Non-pigmented ciliary epithelial cell (primary cell): ENCODE data around the gene RGL4.
"Not testable (repeated sequence)": the region's sequence is repeated elsewhere in the genome, so short reads cannot be mapped to it uniquely, and the experiment has no call there.

Experiments
- DNase-seq: peaks from one replicate; pipeline ENCODE4 v3.0.0-alpha.2; 2010; ENCODE audit warnings: low read depth

The RGL4 gene

DNA sequence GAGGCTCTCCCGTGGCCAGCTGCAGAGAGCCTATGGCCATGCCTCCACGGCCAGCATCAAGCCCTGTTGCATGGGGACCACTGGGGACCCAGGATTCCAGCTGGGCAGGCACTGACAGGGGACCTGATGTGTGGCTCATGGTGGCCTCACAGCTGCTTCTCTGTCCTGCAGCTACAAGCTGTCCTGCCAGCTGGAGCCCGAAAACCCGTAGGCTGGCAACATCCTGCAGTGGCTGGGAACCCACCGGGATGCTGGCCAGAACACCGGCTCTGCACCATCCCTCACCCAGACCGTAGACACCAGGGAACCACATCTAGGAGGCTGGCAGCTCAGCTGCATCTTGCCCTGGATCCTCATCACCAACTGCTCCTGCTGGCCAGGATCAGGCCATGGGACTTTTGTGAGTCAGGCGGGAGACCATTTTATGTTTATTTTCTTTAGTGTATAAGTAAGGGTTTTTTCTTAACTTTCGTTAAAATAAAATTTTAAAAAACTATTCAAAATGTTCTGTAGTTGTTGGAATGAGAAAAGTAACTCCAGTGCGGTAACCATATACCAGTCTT is 7.9 kb downstream of the RGL4 start:
- DNase-seq, result no peak

DNA sequence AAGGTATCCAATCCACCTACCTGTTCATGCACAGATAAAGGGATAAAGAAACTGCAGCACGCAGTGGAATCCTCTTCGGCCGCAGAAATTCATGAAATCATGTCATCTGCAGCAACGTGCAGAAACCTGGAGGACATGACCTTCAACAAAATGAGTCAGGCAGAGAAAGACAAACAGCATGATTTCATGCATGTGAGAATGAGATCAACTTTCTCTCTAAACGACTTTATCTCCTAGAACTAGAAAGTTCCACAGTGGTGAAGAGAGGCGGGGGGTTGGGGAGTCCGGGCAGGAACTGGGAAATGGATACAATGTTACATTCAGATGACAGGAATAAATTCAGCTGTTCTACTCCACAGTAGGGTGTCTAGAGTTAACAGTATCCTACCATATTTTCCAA is 9.9 kb downstream of the RGL4 start:
- peak; percentile 37 for DNase-seq

DNA sequence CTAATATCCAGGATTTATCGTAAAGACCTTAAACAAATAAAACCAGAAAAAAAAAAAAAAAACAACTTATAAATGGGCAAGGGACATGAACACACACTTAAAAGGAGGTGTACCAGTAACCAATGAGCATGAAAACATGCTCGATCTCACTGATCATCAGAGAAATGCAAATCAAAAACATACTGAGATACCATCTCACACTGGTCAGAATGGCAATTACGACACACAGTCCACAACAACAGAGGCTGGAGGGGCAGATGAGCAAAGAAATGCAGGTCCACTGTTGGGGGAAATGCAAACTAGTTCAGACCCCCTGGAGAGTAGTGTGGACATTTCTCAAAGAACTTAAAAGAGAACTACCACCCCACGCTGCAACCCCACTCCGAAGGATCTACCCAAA is 13.2 kb downstream of the RGL4 start:
- DNase-seq, result no peak

DNA sequence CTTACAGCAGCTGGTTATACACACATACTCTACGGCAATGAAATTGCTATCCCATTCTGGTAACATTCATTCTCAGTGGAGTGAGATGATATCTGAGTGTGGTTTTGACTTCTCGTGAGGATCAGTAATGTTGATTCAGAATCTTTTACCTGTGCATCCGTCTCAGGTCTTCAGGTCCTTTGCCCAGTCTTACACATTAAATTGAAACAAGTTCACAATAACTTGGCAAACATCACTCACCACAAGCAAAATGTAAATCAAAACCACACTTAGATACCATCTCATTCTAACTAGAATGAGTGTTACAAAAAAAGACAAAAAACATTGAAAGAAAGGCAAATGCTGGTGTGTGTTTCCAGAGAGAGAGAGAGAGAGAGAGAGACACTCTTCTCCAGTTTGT is 14.0 kb downstream of the RGL4 start:
- no peak for DNase-seq

DNA sequence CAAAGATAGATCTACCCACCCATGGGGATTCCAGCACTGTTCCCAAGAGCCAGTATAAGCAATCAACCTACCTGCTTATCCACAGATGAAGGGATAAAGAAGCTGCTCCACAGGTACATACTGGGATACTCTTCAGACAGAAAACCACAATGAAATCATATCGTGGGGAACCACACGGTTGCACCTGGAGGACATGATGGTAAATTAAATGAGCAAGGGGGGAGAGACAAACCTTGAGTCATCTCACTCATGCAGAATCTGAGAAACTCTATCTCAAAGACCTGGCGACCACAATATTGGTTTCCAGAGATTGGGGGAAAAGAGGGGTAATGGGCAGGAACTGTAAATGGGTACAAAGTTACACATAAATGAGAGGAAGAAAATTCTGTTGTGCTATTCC is 14.5 kb downstream of the RGL4 start:
- no peak for DNase-seq

DNA sequence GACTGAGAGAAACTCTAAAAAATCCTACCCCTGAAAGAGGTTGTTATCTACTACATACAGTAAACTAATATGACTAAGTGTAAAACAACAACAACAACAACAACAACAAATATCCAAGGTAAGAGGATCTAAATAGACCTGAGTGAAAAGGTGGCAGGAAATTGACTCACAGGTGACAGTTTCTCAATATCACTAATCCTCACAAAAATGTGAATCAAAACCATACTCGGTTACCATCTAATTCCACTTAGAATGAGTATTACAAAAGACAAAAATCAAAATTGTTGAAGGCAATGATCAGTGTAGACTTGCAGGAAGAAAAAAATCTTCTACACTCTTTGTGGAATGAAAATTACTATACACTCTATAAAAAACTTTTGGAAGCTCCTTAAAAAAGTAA is 17.5 kb downstream of the RGL4 start:
- no peak for DNase-seq

DNA sequence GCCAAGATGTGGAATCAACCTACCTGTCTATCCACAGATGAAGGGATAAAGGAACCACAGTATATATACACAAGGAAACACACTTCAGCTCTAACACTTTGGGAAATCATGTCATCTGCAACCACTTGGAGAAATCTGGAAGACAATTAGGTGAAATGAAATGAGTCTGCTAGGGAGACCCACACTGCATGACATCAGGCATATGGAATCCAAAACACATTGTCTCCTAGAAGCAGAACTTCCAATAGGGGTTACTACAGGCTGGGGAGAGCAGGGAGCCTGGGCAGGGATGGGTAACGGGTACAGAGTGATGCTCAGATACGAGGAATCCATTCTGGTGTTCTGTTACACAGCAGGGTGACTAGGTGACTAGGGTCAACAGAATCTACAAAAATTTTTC is 18.3 kb downstream of the RGL4 start:
- DNase-seq, result no peak

DNA sequence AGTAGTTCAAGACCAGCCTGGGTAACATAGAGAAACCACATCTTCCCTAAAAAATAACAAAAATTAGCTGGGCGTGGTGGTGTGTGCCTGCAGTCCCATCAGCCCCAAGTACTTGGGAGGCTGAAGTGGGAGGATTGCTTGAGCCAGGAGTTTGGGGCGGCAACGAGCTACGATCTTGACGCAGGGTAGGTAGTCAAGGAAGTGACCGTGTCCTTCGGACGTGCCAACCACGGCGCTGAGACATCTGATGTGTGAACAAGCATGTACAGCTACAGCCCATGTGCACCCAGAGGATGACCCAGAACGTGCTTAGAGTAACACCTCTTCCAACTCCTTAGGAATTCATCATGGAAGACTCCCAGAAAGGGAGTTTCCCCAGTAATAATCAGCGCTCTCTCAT is 21.4 kb downstream of the RGL4 start:
- no peak for DNase-seq

DNA sequence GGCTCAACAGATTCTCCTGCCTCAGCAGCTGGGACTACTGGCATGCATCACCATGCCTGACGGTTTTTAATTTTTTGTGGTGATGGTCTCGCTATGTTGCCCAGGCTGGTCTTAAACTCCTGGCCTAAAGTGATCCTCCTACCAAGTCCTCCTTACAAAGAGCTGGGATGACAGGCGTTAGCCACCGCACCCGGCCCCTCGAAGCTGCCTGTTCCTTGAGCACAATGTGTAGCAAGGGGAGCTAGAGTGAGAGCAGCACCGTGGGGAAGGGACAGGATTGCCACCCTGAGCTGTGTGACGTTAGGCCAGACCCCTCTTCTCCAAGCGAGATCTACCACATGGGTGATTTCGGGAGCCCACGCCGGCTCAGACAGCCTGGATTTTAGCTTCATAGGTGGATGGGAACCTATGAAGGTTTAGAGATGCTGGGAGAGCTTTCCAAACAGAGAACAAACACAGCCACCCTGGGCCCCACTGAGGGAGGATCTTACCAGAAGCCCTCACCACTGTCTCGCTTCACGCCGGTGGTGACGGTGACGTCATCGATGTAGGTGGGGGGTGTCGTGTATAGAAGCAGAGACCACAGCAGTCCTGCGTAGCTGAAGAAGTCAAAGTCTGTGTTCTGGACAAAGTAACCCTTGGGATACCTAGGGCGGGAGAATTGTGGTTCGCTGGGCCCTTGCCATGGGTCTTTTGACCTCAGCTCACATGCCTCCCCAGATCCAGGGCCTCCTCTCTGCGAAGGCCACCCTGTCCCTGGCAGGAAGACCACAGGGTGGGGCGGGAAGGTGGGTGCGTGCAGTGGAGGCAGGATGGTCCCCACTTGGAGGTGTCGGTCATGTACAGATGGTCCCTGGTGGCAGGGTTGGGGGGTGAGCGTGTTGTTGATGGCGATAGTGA is 23.1 kb downstream of the RGL4 start:
- no peak for DNase-seq

DNA sequence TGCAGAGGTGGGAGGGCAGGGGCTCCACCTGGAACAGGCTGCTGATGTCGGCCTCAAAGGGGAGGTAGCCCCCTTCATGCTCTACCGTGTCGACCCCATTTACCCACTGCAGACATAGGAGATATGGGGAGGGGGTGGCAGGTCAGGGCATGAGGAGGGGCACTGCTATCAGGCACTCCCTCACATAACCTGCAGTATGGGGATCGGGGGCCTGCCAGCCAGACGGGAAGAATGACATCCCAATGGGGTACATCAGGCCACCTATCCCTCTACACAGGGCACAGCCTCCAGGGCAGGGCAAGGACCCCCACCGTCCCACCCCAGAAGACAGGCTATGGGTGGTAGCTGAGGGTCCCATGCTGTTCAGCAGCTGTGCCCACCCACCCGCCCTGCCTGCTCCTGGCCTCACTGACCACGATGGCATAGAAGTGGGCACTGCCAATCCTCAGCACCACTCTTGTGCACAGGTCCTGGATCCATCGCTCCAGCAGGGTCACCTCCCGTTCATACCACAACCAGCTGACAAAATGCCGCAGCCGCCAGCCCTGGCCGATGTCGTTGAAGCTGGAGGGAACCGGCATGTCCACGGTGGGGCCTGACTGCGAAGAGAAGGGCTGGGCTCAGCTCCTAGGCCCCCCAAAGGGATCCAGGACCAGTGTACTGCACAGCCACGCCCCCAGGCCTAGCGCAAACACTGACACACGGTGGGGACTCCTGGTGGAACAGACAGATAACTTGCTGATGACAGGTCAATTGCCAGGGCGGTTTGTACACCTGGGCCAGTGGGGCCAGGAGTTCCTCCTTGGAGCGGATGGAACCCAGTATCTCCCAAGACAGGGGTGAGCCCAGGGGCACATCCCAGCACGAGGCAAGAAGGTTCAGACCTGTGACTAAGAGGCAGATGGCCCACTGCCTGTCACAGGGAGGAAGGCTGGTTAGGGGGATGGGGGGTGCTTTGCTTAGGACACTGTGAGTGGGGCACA is 24.1 kb downstream of the RGL4 start:
- no peak for DNase-seq

DNA sequence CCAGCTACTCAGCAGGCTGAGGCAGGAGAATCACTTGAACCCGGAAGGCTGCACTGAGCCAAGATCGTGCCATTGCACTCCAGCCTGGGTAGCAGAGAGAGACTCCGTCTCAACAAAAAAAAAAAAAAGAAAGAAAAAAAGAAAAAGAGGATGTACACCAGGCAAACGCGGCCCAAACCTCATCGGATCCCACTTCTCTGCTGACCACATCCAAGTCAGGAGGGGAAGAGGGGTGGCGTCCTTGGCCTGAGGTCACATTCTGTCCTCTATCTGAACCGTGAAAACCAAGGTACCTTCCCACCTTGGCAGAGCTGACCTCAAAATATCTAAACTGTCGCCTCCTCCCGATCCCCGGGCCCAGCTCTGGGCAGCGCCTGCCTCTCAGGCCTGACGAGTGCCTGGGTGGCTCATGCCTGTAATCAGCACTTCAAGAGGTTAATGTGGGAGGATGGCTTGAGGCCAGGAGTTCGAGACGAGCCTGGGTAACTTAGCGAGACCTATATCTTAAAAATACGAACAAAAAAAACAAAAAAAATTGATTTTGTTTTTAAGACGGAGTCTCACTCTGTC is 25.1 kb downstream of the RGL4 start:
- no peak for DNase-seq

DNA sequence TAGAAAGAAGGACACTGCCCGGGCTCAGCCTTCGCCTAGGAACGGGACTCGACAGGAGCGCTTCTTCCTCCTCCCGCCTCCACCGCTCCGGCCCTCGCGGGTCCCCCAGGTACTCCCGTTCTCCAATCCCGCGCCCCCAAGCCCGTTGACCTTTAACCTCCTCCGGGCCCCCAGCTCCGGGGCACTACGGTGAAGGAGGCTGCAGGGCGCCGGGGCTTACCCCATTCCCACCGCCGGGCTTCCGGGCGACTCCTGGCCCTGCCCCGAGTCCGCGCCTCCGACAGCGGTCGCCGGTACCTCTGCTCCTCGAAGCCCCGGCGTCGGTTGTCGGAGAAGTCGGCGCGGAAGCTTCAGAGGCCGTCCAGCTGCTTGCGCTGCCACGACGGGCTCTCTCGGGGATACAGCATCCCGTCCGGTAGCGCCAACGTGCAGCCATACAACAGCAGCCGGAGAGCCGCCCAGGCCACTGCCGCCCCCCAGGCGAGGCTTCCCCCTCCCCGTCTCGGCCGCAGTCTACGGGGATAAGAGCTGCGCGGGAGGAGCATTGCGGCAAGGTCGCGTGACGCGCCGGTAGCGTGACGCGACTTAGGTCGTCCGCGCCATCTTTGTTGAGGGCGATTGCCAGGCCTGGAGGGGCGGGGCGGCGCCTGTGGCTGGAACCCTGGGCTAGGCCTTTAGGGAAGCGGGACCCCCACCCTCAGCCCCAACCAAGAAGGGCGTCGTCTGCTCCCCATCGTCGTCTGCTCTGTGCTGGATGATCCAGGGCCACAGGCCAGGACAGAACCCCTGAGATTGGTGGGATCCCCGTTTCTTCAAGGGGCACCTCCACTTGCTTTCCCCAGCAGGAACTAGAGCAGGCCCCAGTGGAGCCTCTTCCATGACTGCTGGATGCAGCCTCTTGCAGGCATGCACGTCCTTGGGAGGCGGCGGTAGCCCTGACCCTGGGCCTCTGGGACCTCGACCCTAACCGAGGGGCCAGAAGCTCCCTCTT is 26.3 kb downstream of the RGL4 start:
- DNase-seq, result peak; percentile 37

DNA sequence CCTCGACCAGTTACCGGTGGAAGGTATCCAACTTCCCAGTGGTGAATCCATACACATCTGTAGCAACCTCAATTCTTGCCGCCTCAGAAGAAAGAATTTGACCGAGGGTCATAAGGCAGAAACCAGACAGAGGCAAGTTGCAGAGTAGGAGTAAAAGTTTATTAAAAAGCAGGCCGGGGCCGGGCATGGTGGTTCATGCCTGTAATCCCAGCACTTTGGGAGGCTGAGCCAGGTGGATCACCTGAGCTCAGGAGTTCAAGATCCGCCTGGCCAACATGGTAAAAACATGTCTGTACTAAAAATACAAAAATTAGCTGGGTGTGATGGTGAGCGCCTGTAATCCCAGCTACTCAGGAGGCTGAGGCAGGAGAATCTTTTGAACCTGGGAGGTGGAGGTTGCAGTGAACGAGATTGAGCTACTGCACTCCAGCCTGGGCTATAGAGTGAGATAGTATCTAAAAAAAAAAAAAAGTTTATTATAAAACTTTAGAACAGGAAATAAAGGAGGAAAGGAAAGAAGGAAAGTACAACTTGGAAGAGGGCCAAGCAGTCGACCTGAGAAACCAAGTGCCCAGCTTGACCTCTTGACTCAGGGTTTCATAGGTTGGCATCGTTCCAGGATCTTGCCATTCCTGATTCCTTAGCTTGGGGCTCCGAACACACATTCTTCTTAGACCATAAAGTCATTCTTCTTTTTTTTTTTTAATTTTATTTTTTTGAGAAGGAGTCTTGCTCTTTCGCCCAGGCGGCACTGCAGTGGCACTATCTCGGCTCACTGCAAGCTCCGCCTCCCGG is 27.8 kb downstream of the RGL4 start:
- no peak for DNase-seq

DNA sequence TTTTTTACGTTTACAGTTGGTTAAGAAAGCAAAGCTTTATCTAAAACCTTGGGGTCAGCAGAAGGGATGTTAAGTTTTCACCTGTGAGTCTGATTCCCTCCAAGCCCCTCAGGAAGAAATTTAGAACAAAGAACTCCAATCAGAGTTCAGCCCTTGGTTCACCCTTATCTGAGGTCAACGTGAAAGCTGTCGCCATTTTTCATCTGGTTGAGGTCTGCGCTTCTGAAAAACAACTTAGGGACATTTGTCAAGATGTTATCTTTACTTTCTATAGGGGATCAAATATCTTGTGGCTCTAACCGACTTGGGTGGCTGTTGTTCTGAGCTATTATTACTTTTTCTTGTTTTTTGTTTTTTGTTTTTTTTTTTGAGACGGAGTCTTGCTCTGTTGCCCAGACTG is 30.0 kb downstream of the RGL4 start:
- DNase-seq, result no peak

DNA sequence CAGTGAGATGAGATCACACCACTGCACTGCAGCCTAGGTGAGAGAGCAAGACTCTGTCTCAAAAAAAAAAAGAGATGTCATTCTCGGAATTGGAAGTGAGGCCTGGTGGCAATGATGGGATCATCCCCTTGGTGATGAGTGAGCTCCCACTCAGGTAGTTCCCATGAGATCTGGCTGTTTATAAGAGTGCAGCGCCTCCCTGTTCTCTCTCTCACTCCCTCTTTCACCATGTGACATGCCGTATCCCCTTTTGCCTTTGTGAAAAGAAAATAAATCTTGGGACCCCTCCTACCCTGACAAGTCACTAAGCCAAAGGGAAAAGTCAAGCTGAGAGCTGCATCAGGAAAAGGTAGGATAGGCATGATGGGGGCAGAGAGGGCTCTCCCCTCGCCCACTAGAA is 31.3 kb downstream of the RGL4 start:
- DNase-seq, result no peak

DNA sequence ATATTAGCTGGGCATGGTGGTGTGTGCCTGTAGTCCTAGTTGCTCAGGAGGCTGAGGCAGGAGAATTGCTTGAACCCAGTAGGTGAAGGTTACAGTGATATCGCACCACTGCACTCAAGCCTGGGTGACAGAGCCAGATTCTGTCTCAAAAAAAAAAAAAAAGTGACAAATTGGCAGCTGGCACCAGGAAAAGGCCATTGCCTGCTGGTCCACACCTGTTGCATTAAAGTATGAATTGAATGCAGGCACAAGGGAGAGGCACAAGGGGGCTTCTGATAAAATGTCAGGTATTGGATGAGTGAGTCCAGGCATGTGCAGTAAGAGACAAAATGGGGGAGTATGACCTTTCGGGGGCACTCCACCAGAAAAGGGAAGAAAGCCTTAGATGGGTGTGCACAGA is 31.9 kb downstream of the RGL4 start:
- DNase-seq, result no peak

DNA sequence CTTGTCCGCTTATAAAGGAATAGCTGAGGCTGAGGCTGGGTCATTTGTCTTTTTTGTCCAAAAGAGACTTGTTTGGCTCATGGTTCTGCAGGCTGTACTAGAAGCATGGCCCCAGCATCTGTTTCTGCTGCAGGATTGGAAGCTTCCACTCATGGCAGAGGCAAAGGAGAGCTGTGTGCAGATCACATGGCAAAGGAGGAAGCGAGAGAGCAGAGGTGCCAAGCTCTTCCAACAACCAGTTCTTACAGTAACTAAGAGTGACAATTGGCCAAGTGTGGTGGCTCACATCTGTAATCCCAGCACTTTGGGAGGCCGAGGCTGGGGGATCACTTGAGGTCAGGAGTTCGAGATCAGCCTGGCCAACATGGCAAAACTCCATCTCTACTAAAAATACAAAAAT is 37.3 kb downstream of the RGL4 start:
- DNase-seq, result not testable (repeated sequence)

DNA sequence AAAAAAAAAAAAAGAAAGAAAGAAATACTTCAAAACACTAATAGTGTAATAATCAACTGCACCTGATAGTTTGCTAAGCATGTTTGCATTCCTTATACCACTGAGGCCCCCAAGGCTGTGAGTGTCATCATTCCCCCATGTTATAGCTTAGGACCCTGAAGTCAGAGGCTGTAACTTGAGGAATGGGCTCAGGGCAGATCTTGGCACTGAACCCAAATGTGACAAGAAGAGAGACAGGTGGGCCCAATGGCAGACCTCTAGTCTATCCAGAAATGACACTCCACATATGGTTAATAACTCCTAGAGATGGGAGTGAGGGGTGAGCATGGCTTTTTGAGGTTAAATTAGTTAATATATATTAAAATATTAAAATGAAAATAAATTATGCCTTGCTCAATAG is 46.9 kb downstream of the RGL4 start:
- no peak for DNase-seq

DNA sequence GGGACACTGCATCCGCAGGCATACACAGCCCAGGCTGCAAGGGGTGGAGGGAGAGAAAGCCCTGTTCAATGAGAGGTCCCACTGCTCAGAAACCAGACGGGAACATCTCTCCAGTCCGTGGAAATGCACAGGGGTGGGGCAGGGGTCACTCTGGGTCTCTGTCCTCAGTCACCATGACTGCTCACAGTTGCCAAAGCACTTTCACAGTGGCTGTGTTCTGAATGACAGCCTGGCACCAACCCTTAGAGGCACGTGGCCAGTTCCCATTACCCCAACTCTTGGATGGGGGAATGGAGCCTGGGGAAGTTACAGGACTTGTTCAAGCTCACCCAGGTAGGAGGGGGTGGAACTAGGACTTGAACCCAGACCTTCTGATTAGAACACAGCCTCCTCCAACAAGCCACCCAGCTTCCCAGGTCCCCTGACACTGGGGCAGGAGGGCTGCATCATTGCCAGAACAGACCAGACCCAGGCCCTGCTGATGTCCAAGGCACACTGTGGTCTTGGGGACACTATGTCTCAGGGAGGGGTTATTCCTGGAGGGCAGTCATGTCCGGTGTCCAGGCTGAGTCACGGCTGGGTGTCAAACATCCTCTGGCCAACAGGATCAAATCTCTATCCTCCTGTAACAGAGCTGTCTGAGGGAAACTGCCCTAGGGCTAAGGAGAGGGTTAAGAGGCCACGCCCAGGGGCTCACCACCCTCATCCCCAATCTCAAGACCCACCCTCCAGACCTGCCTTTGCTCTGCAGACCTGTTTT is 51.9 kb downstream of the RGL4 start:
- no peak for DNase-seq

DNA sequence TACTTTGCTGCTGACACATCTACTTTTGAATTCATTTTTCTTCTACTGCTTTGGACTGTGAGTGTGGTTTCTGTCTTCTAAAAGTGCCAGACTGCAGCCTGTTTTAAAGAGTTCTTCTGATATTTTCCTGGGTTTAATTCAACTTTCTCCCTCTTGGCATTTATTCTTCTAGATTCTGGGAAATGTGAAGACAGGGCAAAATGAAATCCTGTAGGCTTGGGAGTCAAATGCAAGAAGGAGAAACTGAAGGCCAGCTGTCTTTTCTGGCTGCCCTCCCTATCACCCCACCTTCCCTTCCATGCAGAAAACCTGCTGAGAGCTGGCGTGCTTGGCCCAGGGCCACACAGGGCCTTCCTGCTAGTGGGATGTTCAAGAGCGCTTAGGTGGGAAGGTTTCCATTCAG is 52.5 kb downstream of the RGL4 start:
- DNase-seq, result no peak
